HEK293T (cell line): ENCODE results near the gene EME2.

ENCODE experiments used
- ARNT ChIP-seq: fragments of 450-650 bp; IDR thresholded peaks from 2 replicates; pipeline ENCODE4 v1.6.1; 2017; ENCODE audit warnings: mild to moderate bottlenecking
- CTBP1 ChIP-seq: fragments of 450-650 bp; IDR thresholded peaks from 2 replicates; pipeline ENCODE4 v1.6.1; 2016; ENCODE audit warnings: borderline replicate concordance
- FOXA1 ChIP-seq: fragments of 450-650 bp; IDR thresholded peaks from 2 replicates; pipeline ENCODE4 v1.6.1; 2016; ENCODE audit warnings: mild to moderate bottlenecking
- FOXK2 ChIP-seq: fragments of 450-650 bp; IDR thresholded peaks from 2 replicates; pipeline ENCODE4 v1.6.1; 2016; ENCODE audit warnings: mild to moderate bottlenecking
- FOXM1 ChIP-seq: fragments of 450-650 bp; IDR thresholded peaks from 2 replicates; pipeline ENCODE4 v1.6.1; 2017; ENCODE audit warnings: mild to moderate bottlenecking, borderline replicate concordance
- NFRKB ChIP-seq: fragments of 450-650 bp; IDR thresholded peaks from 2 replicates; pipeline ENCODE4 v1.6.1; 2016; ENCODE audit warnings: mild to moderate bottlenecking, moderate library complexity
- PKNOX1 ChIP-seq: fragments of 450-650 bp; IDR thresholded peaks from 2 replicates; pipeline ENCODE4 v1.6.1; 2016
- SP1 ChIP-seq: fragments of 450-650 bp; IDR thresholded peaks from 2 replicates; pipeline ENCODE4 v1.6.1; 2017
- TARDBP ChIP-seq: fragments of 450-650 bp; IDR thresholded peaks from 2 replicates; pipeline ENCODE4 v1.6.1; 2016
- ZNF384 ChIP-seq: fragments of 450-650 bp; IDR thresholded peaks from 2 replicates; pipeline ENCODE4 v1.6.1; 2016

DNA sequence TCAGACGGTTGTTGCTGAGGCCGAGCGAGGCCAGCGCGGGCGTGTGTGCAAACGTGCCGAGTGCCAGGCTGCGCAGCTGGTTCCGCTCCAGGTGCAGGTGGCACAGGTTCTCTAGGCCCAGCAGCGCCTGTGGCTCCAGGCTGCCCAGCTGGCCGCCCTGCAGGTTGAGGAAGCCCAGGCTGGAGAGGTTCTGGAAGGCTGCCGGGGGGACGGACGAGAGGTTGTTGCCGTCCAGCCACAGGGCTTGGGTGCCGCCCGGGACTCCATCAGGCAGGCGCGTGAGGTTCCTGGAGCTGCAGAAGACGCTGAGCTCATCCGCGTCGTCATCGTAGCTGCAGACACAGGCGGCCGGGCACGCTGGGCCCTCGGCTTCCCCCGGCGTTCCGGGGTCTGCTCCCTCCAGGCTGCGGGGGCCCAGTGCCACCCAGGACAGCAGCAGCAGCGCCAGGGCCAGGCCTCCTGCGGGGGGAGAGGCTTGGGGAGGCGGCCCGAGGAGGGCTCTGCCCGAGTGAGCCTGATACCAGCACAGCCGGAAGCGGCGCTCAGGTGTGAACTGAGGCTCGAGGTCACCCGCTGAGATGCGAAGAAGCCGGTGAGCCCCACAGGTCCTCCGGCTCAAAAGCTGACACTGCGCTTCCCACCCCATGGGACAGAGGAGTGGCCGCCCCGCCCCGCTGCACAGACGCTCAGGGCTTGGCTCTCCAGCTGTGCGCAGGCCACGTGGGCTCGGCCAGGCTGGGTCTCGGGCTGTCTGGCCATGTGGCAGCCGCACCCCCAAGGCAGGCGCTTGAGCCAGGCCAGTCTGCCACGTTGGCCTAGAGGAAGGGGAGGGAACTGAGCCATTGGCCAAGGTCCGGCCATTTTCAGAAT is 19.6 kb downstream of the EME2 start:
- TF ChIP-seq SP1 (no peak), TARDBP (no peak), PKNOX1 (no peak), FOXA1 (no peak), CTBP1 (no peak), ARNT (no peak), NFRKB (no peak), ZNF384 (no peak), FOXK2 (no peak), FOXM1 (no peak)
